B cell (primary cell): ENCODE measurements around the gene TADA3.

Experiments
- CTCF ChIP-seq: fragments of 200-600 bp; IDR thresholded peaks from one replicate; pipeline ENCODE4 v1.8.0; 2022; ENCODE audit warnings: antibody characterized with exemption, mild to moderate bottlenecking
- EZH2 ChIP-seq: IDR thresholded peaks from 2 replicates; pipeline ENCODE4 v1.6.1; 2012; ENCODE audit warnings: borderline replicate concordance, low read depth, mild to moderate bottlenecking, moderate library complexity, low read length; ENCODE audit not compliant: insufficient read depth, poor library complexity, severe bottlenecking

GRCh38 chr3:9825451-9826040, 33.3 kb upstream of the TADA3 start:
- TF ChIP-seq CTCF: no peak
- TF ChIP-seq EZH2: no peak
